Muscle layer of duodenum (tissue), 2 donors: ENCODE measurements around the gene GRID1.

Experiments
- H3K27ac ChIP-seq: one replicate; pipeline ENCODE4 v1.7.0; 2013; ENCODE audit warnings: mild to moderate bottlenecking, low read length
- H3K27me3 ChIP-seq: one replicate; pipeline ENCODE4 v1.7.0; 2013; ENCODE audit warnings: low read depth, mild to moderate bottlenecking, control low read depth, low read length
- H3K36me3 ChIP-seq, 2 donors: one replicate each; pipeline ENCODE4 v1.7.0; 2013; ENCODE audit warnings: low read length in 2 of 2, control low read depth in 1 of 2, mild to moderate bottlenecking in 1 of 2; ENCODE audit not compliant: insufficient read depth in 2 of 2, control insufficient read depth in 1 of 2
- H3K4me1 ChIP-seq, 2 donors: one replicate each; pipeline ENCODE4 v1.7.0; 2013; ENCODE audit warnings: low read length in 2 of 2, mild to moderate bottlenecking in 2 of 2, control low read depth in 1 of 2, moderate library complexity in 1 of 2; ENCODE audit not compliant: insufficient read depth in 2 of 2, control insufficient read depth in 1 of 2
- H3K4me3 ChIP-seq, 2 donors: one replicate each; pipeline ENCODE4 v1.7.0; 2013; ENCODE audit warnings: low read length in 2 of 2, low read depth in 1 of 2, mild to moderate bottlenecking in 1 of 2
- H3K9me3 ChIP-seq, 2 donors: one replicate each; pipeline ENCODE4 v1.7.0; 2013; ENCODE audit warnings: low read length in 2 of 2, control low read depth in 1 of 2, mild to moderate bottlenecking in 1 of 2; ENCODE audit not compliant: control insufficient read depth in 1 of 2
- donor health status: healthy.

GRID1 gene

GRCh38 chr10:86304436-86304835, 62.2 kb downstream of the GRID1 start:
- Histone ChIP-seq H3K4me3 (no peak overlapping the region), H3K9me3 (no peaks in the 10 kb centered on the region), H3K27me3 (no peaks in the 10 kb centered on the region), H3K4me1 (no peaks in the 10 kb centered on the region), H3K36me3 (no peaks in the 10 kb centered on the region), H3K27ac (no peak overlapping the region)

GRCh38 chr10:86303626-86304025, 63.0 kb downstream of the GRID1 start:
- Histone ChIP-seq H3K36me3 (no peaks in the 10 kb centered on the region), H3K27me3 (no peaks in the 10 kb centered on the region), H3K4me1 (no peaks in the 10 kb centered on the region), H3K9me3 (no peaks in the 10 kb centered on the region), H3K4me3 (no peak overlapping the region), H3K27ac (no peak overlapping the region)

- Histone ChIP-seq H3K27me3 (no peaks in the 10 kb centered on the region), H3K4me3 (no peak overlapping the region), H3K4me1 (no peaks in the 10 kb centered on the region), H3K27ac (no peak overlapping the region), H3K36me3 (no peaks in the 10 kb centered on the region), H3K9me3 (no peaks in the 10 kb centered on the region)
Measured at GRCh38 chr10:86301971-86302370, 64.6 kb downstream of the GRID1 start.

DNA sequence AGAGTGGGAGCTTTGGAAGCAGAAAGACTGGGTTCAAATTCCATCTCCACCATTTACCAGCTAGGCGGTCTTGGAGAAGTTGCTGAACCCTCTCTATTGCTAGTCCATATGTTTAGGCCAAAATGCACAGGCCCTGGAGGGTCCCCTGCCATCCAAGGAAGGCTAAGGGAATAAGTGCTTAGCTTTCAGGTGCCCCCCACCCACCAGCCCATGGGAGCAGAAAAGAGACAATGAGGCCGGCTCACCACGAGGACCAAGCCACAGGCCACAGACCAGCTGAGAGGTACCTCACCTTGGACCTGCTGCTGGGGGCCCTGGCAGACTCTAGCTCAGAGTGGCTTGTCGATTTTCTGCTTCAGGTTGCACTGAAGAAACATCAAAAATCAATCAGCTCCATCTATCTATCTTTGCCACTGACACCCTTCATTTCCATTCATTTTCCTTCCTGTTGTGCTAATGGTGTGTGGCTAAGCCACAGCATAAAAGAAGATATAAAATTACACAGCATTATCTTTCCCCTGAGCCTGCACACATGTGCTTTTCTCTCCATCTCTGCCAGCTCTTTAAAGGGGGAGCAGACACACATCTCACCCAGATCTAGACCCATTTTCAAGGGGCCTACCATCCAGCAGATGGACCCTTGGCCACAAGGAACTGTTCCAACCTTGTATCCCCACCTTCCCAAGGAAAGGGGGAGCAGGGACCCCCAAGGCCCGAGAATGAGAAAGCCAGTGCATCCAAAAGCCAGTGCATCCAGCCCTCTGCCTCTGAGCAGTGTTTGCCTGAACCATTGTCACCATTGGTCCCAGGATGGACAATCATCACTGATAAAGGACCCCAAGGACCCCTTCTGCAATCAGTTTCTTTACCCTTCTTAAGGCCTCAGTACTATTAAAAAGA, 65.4 kb downstream of the GRID1 start:
- no peaks in the 10 kb centered on the region for H3K36me3 ChIP-seq
- H3K4me1 ChIP-seq, result no peaks in the 10 kb centered on the region
- H3K4me3 ChIP-seq, result no peak overlapping the region
- H3K27me3 ChIP-seq, result no peaks in the 10 kb centered on the region
- no peak overlapping the region for H3K27ac ChIP-seq
- no peaks in the 10 kb centered on the region for H3K9me3 ChIP-seq

DNA sequence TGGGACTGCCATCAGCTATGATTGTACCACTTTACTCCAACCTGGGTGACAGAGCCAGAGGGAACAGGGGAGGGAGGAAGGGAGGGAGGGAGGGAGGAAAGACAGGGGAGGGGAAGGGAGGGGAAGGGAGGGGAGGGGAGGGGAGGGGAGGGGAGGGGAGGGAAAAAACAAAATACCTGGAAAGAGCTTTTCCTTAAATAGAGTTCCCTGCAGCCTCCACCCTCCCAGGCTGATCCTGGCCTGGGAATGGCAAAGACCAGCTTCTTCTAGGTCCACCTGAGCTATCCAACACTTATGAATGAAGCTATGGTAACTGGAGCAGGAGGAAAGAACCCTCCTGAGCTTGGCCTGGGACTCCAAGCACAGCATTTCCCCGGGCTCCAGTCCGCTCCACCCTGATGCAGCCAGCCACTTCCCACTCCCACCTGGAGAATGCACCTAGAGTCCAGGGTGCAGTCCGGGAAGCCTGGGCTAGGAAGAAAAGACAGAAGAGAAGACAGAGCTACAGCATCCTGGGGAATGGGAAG, 66.1 kb downstream of the GRID1 start:
- no peaks in the 10 kb centered on the region for H3K27me3 ChIP-seq
- no peaks in the 10 kb centered on the region for H3K36me3 ChIP-seq
- no peaks in the 10 kb centered on the region for H3K9me3 ChIP-seq
- no peak overlapping the region for H3K4me3 ChIP-seq
- no peak overlapping the region for H3K27ac ChIP-seq
- H3K4me1 ChIP-seq, result no peaks in the 10 kb centered on the region

DNA sequence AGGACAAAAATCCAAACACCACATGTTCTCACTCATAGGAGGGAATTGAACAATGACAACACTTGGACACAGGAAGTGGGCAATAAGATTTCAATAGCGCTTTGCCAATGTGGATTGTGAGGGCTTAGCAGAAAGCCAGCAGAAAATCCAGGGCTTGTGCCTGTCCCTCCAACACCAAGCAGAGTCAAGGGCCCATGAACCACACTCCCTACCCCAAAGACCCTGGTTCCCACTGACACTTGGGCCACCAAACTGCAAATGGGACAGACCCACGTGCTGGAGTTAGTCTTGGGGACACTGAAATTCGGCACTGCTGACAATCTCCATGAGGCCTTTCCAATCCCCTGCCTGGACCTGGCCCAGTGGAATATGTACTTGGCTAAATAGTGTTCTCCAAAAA, 67.0 kb downstream of the GRID1 start:
- Histone ChIP-seq H3K27me3 (no peaks in the 10 kb centered on the region), H3K4me3 (no peak overlapping the region), H3K4me1 (no peaks in the 10 kb centered on the region), H3K27ac (no peak overlapping the region), H3K36me3 (no peaks in the 10 kb centered on the region), H3K9me3 (no peaks in the 10 kb centered on the region)

DNA sequence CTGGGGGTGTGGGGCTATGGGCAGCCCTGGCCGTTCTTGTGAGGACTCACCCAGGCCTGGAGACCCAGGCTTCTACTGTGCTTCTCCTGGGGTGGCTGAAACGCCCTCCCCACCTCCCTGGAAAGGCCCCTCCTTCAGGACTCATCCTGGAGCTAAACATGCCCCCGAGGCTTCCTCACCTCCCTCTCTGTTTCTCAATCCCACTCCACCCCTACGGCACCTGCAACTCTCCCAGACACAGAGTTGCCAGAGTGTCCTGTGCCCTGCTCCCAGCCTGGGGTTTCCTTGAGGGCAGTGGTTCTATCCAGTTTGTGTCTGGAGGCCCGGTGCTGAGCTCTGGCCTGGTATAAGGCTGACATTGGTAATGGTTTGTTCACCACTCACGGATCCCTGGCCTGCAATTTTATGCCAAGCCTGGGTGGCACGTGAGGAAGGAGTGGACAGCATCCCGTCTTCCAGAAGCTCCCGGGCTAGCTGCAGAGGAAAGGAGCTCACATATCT, 68.0 kb downstream of the GRID1 start:
- Histone ChIP-seq H3K27ac (no peak overlapping the region), H3K9me3 (no peaks in the 10 kb centered on the region), H3K4me1 (no peaks in the 10 kb centered on the region), H3K27me3 (no peaks in the 10 kb centered on the region), H3K36me3 (no peaks in the 10 kb centered on the region), H3K4me3 (no peak overlapping the region)

DNA sequence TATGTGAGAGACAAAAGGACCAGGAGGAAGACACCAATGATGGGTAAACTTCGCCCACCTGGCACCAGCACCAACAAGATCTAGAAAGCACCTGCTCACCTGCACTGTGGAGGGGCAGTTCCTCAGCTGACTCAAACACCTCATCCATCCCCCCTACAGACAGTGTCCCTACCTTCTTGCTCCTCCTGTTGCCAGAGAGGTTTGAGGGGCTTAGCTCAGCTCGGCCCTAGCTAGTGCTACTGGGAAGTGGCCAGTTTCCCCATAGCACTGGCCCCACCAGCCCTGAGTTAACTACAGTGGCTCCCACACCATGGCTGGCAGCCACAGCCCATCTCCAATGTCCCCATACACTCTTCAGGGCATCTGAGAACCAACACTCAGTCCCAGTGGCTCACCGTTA, 70.8 kb downstream of the GRID1 start:
- Histone ChIP-seq H3K27ac (no peak overlapping the region), H3K36me3 (no peaks in the 10 kb centered on the region), H3K27me3 (no peaks in the 10 kb centered on the region), H3K9me3 (no peaks in the 10 kb centered on the region), H3K4me1 (no peaks in the 10 kb centered on the region), H3K4me3 (no peak overlapping the region)

DNA sequence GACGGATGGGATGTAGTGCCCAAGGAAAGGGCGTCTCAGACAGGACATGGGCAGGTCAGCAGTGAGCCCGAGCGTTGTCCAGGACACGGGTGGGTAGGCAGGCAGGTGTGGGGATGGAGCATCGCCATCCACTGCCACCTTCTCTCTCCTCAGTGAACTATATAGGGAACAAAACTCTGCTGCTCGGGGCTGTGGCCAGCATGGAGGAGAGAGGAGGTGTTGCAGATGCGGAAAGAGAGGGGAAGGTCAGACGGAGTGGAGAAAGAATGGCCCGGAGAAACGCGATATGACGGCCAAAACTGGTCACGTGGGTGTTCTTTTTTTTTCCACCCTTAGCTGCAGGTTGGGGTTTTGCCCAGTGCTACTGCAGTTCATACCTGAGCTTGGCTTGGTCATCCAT, 71.2 kb downstream of the GRID1 start:
- H3K27me3 ChIP-seq, result no peaks in the 10 kb centered on the region

GRCh38 chr10:86294346-86295265, 72.0 kb downstream of the GRID1 start:
- Histone ChIP-seq H3K9me3 (no peaks in the 10 kb centered on the region), H3K27me3 (no peaks in the 10 kb centered on the region)

More for the DNA sequence above, 71.2 kb downstream of the GRID1 start:
- Histone ChIP-seq H3K36me3 (no peaks in the 10 kb centered on the region), H3K27ac (no peak overlapping the region), H3K4me3 (no peak overlapping the region), H3K9me3 (no peaks in the 10 kb centered on the region), H3K4me1 (no peaks in the 10 kb centered on the region)

DNA sequence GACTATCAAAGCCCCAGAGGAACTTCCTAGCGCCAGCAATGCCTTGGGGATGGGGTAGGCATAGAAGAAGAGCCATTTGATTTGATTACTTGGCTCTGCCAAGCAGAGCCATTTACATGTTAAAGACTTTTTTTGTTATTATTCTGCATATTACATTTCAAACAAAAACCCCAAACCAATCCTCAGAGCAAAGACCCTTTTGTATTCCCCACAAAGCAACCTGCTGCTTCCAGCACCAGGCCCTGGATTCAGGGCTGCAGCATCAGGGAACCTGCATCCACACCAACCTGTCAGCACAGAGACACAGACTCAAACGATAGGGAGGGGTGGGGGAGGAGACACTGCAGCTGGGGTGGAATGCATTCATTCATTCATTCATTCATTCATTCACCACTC, 73.2 kb downstream of the GRID1 start:
- Histone ChIP-seq H3K4me1 (no peaks in the 10 kb centered on the region), H3K27me3 (no peaks in the 10 kb centered on the region), H3K4me3 (no peak overlapping the region), H3K36me3 (no peaks in the 10 kb centered on the region), H3K9me3 (no peaks in the 10 kb centered on the region), H3K27ac (no peak overlapping the region)

More at GRCh38 chr10:86294346-86295265, 72.0 kb downstream of the GRID1 start:
- Histone ChIP-seq H3K4me1 (no peaks in the 10 kb centered on the region), H3K4me3 (no peak overlapping the region), H3K27ac (no peak overlapping the region), H3K36me3 (no peaks in the 10 kb centered on the region)
